K562 (cell line): ENCODE results near the gene RAD1. TPM values are rescaled to one million over a fixed set of nuclear protein-coding genes. Genes with fewer than 3 reads are reported as not detected.

Source experiments
- ATAC-seq: fragments of 200-7000 bp; cut with Tn5 transposase; 3 replicates; pipeline ENCODE4 v1.9.1; 2020; ENCODE audit warnings: moderate library complexity
- BruUV-seq: library from RNA; stranded (reverse); fragments of 400-500 nt; replicated peaks from 2 replicates; lab custom pipeline; 2021; lab: Mats Ljungman, UMichigan
- CTCF ChIA-PET: fragments of 300-600 bp; formaldehyde crosslinking; extraction: SDS; loops from one replicate; lab custom pipeline; 2021; ENCODE audit warnings: low intra/inter-chr PET ratio; lab: Yijun Ruan, JAX
- POLR2A ChIA-PET: fragments of 300-600, 350-650 bp; sonication (Branson Sonifier 250); formaldehyde crosslinking; extraction: SDS; loops from one replicate; lab custom pipeline; 2021; ENCODE audit warnings: antibody characterized with exemption, inconsistent platforms; lab: Yijun Ruan, JAX
- DNase-seq, 4 experiments: peaks; one replicate each; pipeline versions ENCODE4 v3.0.0 to v3.0.0-alpha.2; 2011 to 2018; ENCODE audit warnings: low spot score in 3 of 4, mixed read lengths in 3 of 4; ENCODE audit errors: extremely low read depth in 1 of 4
- FAIRE-seq: peaks from 2 replicates; lab custom pipeline; 2011; peaks lifted over from hg19 to GRCh38; lab: Jason Lieb, UNC
- H2AFZ ChIP-seq: 2 replicates; pipeline ENCODE4 v1.6.0; 2011; ENCODE audit warnings: low read depth, low read length, control low read depth, inconsistent platforms
- H3K27ac ChIP-seq: fragments of 200-600 bp; 3 replicates; pipeline ENCODE4 v1.8.0; 2011; ENCODE audit warnings: low read depth, mild to moderate bottlenecking, control low read depth, inconsistent platforms, low read length, moderate library complexity, mixed read lengths; ENCODE audit errors: extremely low read depth
- H3K27me3 ChIP-seq, 2 experiments: fragments of 300-600 bp in 1 of 2; 2 replicates in 1 of 2; 3 replicates in 1 of 2; pipeline versions ENCODE4 v1.6.0 to v1.8.0; 2011; ENCODE audit warnings: inconsistent platforms in 2 of 2, low read length in 2 of 2, mild to moderate bottlenecking in 1 of 2, mixed read lengths in 1 of 2, moderate library complexity in 1 of 2; ENCODE audit not compliant: control insufficient read depth in 2 of 2, insufficient read depth in 2 of 2
- H3K36me3 ChIP-seq: fragments of 300-600 bp; 3 replicates; pipeline ENCODE4 v1.8.0; 2011; ENCODE audit warnings: mild to moderate bottlenecking, low read length, inconsistent platforms; ENCODE audit not compliant: control insufficient read depth, insufficient read depth
- H3K4me1 ChIP-seq, 2 experiments: fragments of 200-600 bp in 1 of 2; replicated peaks in 1 of 2; 2 replicates in 1 of 2; 3 replicates in 1 of 2; pipeline versions ENCODE4 v1.5.1 to v1.8.0; 2011; ENCODE audit warnings: inconsistent platforms in 2 of 2, low read length in 2 of 2, mild to moderate bottlenecking in 1 of 2, mixed read lengths in 1 of 2, moderate library complexity in 1 of 2; ENCODE audit not compliant: control insufficient read depth in 2 of 2, insufficient read depth in 2 of 2
- H3K4me2 ChIP-seq: 2 replicates; pipeline ENCODE4 v1.6.1; 2011; ENCODE audit warnings: low read length, control low read depth, inconsistent platforms, mixed read lengths; ENCODE audit not compliant: insufficient read depth
- H3K4me3 ChIP-seq: fragments of 200-600 bp; sonication (generic), shearing (Covaris generic); 2 replicates; pipeline ENCODE4 v1.5.1; 2016; ENCODE audit warnings: control low read depth, inconsistent platforms
- H3K79me2 ChIP-seq: fragments of 200-600 bp; 3 replicates; pipeline ENCODE4 v1.8.0; 2011; ENCODE audit warnings: low read length, inconsistent platforms; ENCODE audit not compliant: control insufficient read depth, insufficient read depth
- H3K9ac ChIP-seq, 2 experiments: 2 replicates each; pipeline versions ENCODE4 v1.6.0 to v1.6.1; 2011; ENCODE audit warnings: low read depth in 2 of 2, low read length in 2 of 2, control low read depth in 1 of 2, inconsistent platforms in 1 of 2, mild to moderate bottlenecking in 1 of 2, mixed read lengths in 1 of 2; ENCODE audit not compliant: insufficient read depth in 1 of 2
- H3K9me1 ChIP-seq: one replicate; pipeline ENCODE4 v1.6.0; 2011; ENCODE audit warnings: inconsistent platforms, mild to moderate bottlenecking, low read length, moderate library complexity; ENCODE audit not compliant: control insufficient read depth, insufficient read depth
- H3K9me3 ChIP-seq: replicated peaks from 2 replicates; pipeline ENCODE4 v1.5.1; 2011; ENCODE audit warnings: low read depth, low read length, inconsistent platforms; ENCODE audit not compliant: control insufficient read depth, insufficient read depth
- H4K20me1 ChIP-seq: replicated peaks from 2 replicates; pipeline ENCODE4 v1.6.1; 2011; ENCODE audit warnings: low read length, inconsistent platforms, mixed read lengths; ENCODE audit not compliant: control insufficient read depth, insufficient read depth
- CBFA2T3 ChIP-seq: fragments of 450-650 bp; IDR thresholded peaks from 2 replicates; pipeline ENCODE4 v1.6.1; 2017
- HIVEP1 ChIP-seq: fragments of 250-450 bp; sonication (Bioruptor Pico); IDR thresholded peaks from 2 replicates; pipeline ENCODE4 v1.4.0; 2020; ENCODE audit warnings: mild to moderate bottlenecking
- HMG20A ChIP-seq: fragments of 450-650 bp; formaldehyde crosslinking; conservative IDR thresholded peaks from 2 replicates; pipeline ENCODE4 v1.4.0; 2020; ENCODE audit warnings: mild to moderate bottlenecking, mixed read lengths
- KDM1A ChIP-seq, 2 experiments: fragments of 450-650 bp; IDR thresholded peaks; 2 replicates each; pipeline ENCODE4 v1.6.1; 2016; ENCODE audit warnings: mild to moderate bottlenecking in 2 of 2
- MEIS2 ChIP-seq: fragments of 450-650 bp; IDR thresholded peaks from 2 replicates; pipeline ENCODE4 v1.6.1; 2014; ENCODE audit warnings: mild to moderate bottlenecking; ENCODE audit not compliant: partially characterized antibody
- PBX2 ChIP-seq, 2 experiments: IDR thresholded peaks in 1 of 2; conservative IDR thresholded peaks in 1 of 2; 2 replicates each; pipeline ENCODE4 v1.6.1; 2016; ENCODE audit warnings: low read depth in 2 of 2, mild to moderate bottlenecking in 1 of 2, missing compliant biosample characterization in 1 of 2, missing genetic modification characterization in 1 of 2, moderate library complexity in 1 of 2
- RCOR1 ChIP-seq, 2 experiments: IDR thresholded peaks; 2 replicates each; pipeline ENCODE4 v1.6.1; 2012; ENCODE audit warnings: low read depth in 2 of 2, low read length in 2 of 2, borderline replicate concordance in 1 of 2, improper control_type of control experiment in 1 of 2
- TAL1 ChIP-seq: fragments of 450-650 bp; IDR thresholded peaks from 2 replicates; pipeline ENCODE4 v1.6.1; 2016; ENCODE audit warnings: mild to moderate bottlenecking
- ZNF143 ChIP-seq: sonication (generic); formaldehyde crosslinking; IDR thresholded peaks from 2 replicates; pipeline ENCODE4 v1.9.0; 2022; ENCODE audit warnings: mild to moderate bottlenecking, missing genetic modification reagents
- ZNF583 ChIP-seq: fragments of 250-450 bp; sonication (Bioruptor Pico); IDR thresholded peaks from 2 replicates; pipeline ENCODE4 v1.4.0; 2020
- ZNF589 ChIP-seq: fragments of 200-800 bp; sonication (Bioruptor generic); IDR thresholded peaks from 2 replicates; pipeline ENCODE4 v1.6.1; 2016; ENCODE audit warnings: low read depth, missing genetic modification characterization, missing compliant biosample characterization
- ZNF699 ChIP-seq: fragments of 250-450 bp; sonication (Bioruptor Pico); IDR thresholded peaks from 2 replicates; pipeline ENCODE4 v1.8.0; 2021; ENCODE audit warnings: mild to moderate bottlenecking, moderate library complexity; ENCODE audit not compliant: insufficient replicate concordance
- WGBS: fragments of 100-300 bp; shearing (Covaris generic); methylation state at CpG from one replicate; pipeline ENCODE4 v1.1.6; 2016; ENCODE audit warnings: low coverage, mixed read lengths; ENCODE audit not compliant: insufficient coverage; ENCODE audit errors: missing lambda C conversion rate; 5-methylcytosine and 5-hydroxymethylcytosine counted together
- in situ Hi-C: fragments of 300-500 bp; cut with MboI; formaldehyde crosslinking; loops from 4 replicates; pipeline ENCODE4 v1.15.0; 2018; ENCODE audit warnings: inconsistent platforms, mixed read lengths
- intact Hi-C: fragments of 100-400 bp; cut with micrococcal nuclease; formaldehyde crosslinking; loops from 2 replicates; pipeline ENCODE4 v1.14.2; 2022
- polyA plus RNA-seq, 8 experiments: library from polyadenylated mRNA; depleted of rRNA in 4 of 8; stranded (reverse) in 5 of 8; unstranded in 3 of 8; fragments of >200 nt; fragmentation: Nextera tagmentation in 2 of 8; fragmentation: Illumina TruSeq in 1 of 8; extraction: Ambion mirVana in 2 of 8; extraction: Trizol in 1 of 8; gene quantifications; 2 replicates each; pipeline versions ENCODE4 v1.2.1 to v1.2.3, GENCODE V29; 2011 to 2014; ENCODE audit warnings: inconsistent platforms in 1 of 8, missing spikeins in 1 of 8
- total RNA-seq, 7 experiments: library from RNA; depleted of rRNA in 6 of 7; stranded (reverse); fragments of >200 nt in 6 of 7; fragmentation: Illumina TruSeq in 2 of 7; extraction: Trizol in 2 of 7; gene quantifications; 2 replicates each; pipeline versions ENCODE4 v1.2.1 to v1.2.3, GENCODE V29; 2011 to 2021; ENCODE audit warnings: low replicate concordance in 1 of 7

Gene RAD1
- total and polyA plus RNA-seq, 9 of the 15 experiments (the other 6 are each of a cell fraction or from before 2014, with no cell fraction given) = 44.5 to 148 (median 60.8) TPM

- FAIRE-seq (no peak), ATAC-seq (no peak), DNase-seq (no peak)
- Histone ChIP-seq H3K9ac (no peak overlapping the region), H3K4me2 (no peak overlapping the region), H3K4me1 (peaks cover 7 to 34% of the 10 kb centered on the region in 2 experiments), H3K9me1 (no peaks in the 10 kb centered on the region), H3K4me3 (no peak overlapping the region), H3K36me3 (no peaks in the 10 kb centered on the region), H2AFZ (peak overlapping the region; percentile 18; the same call in 1 of the 2 replicates), H4K20me1 (no peaks in the 10 kb centered on the region), H3K79me2 (no peaks in the 10 kb centered on the region), H3K27ac (no peak overlapping the region), H3K27me3 (no peaks in the 10 kb centered on the region), H3K9me3 (no peaks in the 10 kb centered on the region)
- no TSS peak for BruUV-seq
- 13% methylated on average over 1 of the region's 1 CpG for WGBS
- TF ChIP-seq ZNF699 (CRISPR knock-in tag) (no peak), ZNF589 (CRISPR knock-in tag) (no peak), RCOR1 (IDR thresholded peaks at IDR 0.05; ENCODE audit: borderline replicate concordance in 1 of 2, low read depth in 2 of 2, low read length in 2 of 2) (peak in 1 of 2 experiments; percentile 34; a peak in 1 of 4 replicates), HIVEP1 (no peak), HMG20A (CRISPR knock-in tag) (no peak), ZNF143 (CRISPR knock-in tag) (no peak), PBX2 (CRISPR knock-in tag; IDR thresholded peaks at IDR 0.05; ENCODE audit: low read depth) (no peak), PBX2 (tag; conservative IDR thresholded peaks at IDR 0.05; ENCODE audit: low read depth) (peak; percentile 55; the same call in 1 of the 2 replicates), MEIS2 (peak; percentile 29), TAL1 (0 out of 2 replicates have a peak, but pooled peaks have one; percentile 7), CBFA2T3 (peak; percentile 35), KDM1A (IDR thresholded peaks at IDR 0.05) (peak; percentile 46 to 47; a peak in 3 of 4 replicates), ZNF583 (CRISPR knock-in tag) (no peak)
- POLR2A ChIA-PET = interaction anchor here (0.6 to 1.9 kb wide), 4 partner anchors 25 to 319 kb away, joined by 3 to 7 read pairs (median 4); partner anchors contain the start of genes BRIX1 and RAD1
- in situ Hi-C loops = no loop called here
- intact Hi-C loops = no loop called here
- CTCF ChIA-PET = no interaction called here
These were observed 46.0 kb downstream of the RAD1 start for GRCh38 chr5:34869256-34869655.
